LHCN-M2 (cell line): ENCODE results near the gene CHRM2. TPM values are rescaled to one million over a fixed set of nuclear protein-coding genes. Genes with fewer than 3 reads are reported as not detected.
A peak's percentile ranks its signal among the peaks of the same experiment; 100 is the strongest.
"Not testable (repeated sequence)": the region's sequence is repeated elsewhere in the genome, so short reads cannot be mapped to it uniquely, and the experiment has no call there.

Experiments
- DNase-seq: peaks from one replicate; pipeline ENCODE4 v3.0.0-alpha.2; 2012; ENCODE audit warnings: low read depth
- polyA plus RNA-seq: library from polyadenylated mRNA; unstranded; fragments of >200 nt; gene quantifications from one replicate; pipeline ENCODE4 v1.2.1, GENCODE V29; 2012; ENCODE audit warnings: missing spikeins
- total RNA-seq: library from RNA; depleted of rRNA; stranded (reverse); fragments of >200 nt; gene quantifications from 2 replicates; pipeline ENCODE4 v1.2.3, GENCODE V29; 2014; rRNA removed

The CHRM2 gene
- 0.06 TPM in 1 of 2 replicates, not detected in the other for total RNA-seq
- 0.41 TPM for polyA plus RNA-seq

DNA sequence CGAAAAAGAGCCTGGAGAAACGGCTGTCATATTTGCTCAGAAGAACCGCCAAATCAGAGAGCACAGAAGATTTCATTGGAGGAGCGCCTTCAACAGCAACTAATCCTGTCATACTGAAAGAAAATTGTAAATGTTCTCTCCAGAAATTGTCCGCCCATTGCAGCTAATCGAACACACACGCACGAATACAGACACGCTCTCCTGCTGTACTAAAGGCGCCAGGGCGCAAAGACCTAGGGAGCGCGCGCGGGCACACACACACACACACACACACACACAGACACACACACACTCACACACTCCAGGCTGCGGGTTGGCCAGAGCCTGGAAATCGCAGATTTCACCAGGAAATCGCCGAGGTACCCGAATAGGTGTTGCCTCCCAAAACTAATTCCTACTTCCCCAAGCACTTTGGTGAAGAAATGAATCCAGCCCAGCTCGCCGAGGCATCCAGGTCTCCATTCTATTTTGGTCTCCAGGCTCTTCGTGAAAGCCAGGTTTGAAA lies at the start of gene CHRM2:
TSS of gene CHRM2 (plus strand) at position 157 of the 505 bp plus-strand sequence. CDS start 146,214 bp downstream, outside the sequence.
- peak; percentile 29 for DNase-seq

DNA sequence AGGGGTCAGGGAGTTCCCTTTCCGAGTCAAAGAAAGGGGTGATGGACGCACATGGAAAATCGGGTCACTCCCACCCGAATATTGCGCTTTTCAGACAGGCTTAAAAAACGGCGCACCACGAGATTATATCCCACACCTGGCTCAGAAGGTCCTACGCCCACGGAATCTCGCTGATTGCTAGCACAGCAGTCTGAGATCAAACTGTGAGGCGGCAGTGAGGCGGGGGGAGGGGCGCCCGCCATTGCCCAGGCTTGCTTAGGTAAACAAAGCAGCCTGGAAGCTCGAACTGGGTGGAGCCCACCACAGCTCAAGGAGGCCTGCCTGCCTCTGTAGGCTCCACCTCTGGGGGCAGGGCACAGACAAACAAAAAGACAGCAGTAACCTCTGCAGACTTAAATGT lies 37.1 kb upstream of the CHRM2 start:
- DNase-seq = not testable (repeated sequence)

DNA sequence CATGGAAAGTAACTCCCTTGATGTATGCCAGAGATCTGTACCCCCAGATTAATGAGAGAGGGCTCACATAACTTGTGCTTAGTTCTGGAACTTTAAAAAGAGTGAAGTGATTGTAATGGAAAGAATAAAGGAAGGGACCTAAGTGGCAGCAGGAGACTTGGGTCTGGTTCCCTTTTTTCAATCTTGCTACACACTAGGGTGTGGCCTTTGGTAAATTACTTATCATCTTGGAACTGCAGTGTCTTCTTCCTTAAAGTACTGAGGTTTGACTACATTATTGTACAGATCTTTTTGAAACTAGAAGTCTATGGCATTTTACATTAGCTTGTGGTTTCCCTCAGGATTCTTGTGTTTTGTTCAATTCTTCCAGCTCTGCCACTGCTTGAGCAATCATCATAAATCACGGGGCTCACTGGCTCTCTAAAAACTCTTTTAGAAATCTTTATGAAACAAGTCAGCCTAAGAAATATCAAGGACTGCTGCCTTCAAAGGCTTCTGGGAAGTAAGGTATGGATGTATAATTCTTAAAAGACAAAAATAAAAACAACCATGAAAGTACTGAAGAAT lies 22.5 kb upstream of the CHRM2 start:
- no peak for DNase-seq

DNA sequence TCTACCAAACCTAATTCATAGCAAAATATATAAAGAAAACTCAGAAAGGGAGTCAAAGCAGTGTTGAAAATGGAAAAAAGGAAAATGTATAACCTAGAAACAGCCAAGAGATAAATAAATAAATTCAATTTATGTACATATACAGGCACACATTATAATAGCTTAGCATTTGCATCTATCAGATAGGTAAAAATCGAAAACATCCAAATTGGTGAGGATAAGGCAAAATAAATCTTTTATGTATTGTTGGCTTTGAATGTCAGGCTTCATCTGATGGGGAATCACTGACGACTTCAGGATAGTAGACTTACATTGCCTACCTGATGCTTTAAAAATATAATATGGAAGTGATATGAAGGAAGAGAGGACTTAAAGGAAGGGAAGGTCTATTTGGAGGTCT lies 20.6 kb upstream of the CHRM2 start:
- DNase-seq = no peak

DNA sequence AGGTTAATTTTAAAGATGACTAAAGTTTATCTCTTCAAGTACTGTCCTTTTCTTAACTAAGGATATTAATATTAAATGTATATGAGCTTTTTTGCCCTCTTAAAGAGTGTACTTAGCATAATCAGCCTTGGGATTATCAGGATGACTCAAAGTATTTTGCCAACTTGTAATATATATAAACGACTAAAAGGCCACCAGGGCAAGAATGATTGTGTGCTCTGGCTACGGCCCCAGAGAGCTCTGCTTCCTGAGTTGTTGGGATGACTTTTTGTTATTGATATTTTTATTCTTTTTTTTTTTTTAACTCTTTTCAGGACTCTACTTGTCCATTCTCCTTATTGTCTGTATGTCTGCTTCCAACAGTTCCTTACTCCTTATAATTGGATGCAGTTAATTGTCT lies 14.8 kb upstream of the CHRM2 start:
- no peak for DNase-seq

DNA sequence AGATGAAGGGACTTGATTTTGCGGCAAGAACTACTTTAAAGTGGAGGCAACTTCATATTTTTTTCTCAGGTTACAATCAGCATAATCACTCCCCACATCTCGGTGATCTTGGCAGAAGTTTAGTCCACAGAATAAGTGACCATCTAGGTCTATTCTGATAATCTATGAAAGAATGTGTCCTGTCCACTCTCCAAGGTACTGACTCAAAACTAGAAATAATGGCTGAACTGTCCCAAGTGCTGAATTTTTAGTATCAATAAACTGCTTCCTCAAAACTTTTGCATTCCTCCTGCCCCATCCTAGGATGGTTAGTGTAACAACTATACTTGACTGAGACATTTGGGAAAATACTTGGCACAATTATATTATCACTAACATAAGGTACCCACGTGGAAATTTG lies 10.9 kb upstream of the CHRM2 start:
- DNase-seq = peak; percentile 56

DNA sequence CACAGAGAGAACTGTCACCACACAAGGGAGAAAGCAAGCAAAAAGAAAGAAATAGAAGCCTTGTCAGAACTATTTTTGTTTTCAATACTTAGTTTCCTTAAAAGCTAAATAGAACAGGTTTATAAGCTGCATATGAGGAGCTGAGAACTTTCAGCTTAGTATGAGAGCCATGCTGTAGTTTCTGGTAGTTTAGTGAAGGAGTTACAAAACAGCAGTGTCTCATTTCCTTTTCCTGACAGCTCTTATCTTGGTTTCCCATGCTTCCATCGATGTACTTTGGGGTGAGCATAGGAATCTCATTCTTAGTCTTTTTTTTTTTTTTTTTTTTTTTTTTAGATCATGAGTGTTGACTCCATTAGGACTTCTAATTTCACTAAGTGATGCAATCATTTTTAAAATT lies 8.6 kb upstream of the CHRM2 start:
- no peak for DNase-seq

DNA sequence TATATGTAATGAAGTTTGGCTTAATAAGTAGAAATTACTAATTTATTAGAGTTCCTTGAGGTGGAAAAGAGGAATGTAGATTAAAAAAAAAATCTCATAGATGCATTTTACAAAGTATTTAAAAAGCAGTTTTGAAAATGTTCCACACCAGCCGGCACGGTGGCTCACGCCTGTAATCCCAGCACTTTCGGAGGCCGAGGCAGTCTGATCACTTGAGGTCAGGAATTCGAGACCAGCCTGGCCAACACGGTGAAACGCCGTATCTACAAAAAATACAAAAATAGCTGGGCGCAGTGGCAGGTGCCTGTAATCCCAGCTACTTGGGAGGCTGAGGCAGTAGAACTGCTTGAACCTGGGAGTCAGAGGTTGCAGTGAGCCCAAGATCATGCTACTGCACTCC lies 3.2 kb upstream of the CHRM2 start:
- no peak for DNase-seq

DNA sequence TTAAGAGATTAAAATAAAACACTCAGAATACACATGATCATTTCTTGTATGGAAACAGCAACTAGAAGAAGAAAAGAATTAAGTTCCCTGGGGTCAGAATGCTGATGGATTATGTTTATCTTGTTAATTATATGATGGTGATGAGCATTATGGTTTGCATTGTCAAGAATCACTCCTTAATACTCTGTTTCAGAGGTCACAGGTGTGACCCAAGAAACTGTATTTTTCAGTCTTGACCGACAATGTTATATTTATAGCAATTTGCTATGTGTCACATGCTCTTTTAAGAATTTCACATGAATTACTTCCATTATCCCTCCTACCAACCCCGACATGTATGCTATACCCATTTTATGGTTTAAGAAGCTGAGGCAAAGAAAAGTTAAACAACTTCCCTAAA lies 2.7 kb upstream of the CHRM2 start:
- no peak for DNase-seq

DNA sequence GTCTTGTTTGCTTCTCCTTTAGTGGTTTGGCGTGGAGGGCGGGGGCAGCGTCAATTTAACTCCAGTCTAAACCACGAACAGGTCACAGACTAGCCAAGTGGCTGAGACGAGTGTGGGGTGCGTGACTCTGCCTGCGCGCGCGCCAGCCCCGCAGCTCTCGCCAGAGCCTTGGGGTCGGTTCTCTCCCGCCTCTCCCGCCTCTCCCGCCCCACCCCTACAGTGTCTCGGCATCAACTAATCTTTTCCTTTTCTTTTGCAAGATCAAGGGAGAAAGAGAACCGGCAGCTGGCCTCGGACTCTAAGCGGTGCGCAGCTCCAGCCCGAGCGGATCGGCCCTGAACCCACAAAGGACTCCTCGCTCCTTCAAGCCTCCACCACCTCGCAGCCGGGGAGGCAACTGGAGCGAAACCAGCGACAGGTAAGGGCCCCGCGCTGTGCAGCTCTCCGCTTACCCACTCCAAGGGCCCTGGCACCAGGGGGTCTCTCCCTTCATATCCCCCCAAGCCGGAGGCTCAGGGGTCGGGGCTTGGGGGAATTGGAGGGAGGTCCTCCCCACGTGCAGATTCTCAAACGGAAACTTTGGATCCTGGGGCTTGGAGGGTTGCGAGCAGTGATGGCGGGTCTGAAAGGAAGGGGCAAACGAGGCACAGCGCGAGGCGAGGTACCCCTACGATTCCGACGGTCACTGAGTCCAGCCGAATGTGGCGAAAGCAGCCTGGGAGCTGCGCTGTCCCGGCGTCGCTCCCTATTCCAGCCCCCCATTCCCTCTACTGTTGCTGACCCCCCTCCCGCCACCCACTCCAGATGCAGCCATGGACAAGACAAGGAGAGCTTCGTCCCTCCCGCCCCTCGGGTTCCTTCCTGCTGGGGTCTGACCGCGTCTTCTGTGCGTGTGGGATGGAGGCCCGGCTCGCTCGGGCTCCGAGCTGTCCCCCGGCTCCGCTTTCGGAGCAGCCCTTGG lies 829 bp downstream of the CHRM2 start:
- no peak for DNase-seq

DNA sequence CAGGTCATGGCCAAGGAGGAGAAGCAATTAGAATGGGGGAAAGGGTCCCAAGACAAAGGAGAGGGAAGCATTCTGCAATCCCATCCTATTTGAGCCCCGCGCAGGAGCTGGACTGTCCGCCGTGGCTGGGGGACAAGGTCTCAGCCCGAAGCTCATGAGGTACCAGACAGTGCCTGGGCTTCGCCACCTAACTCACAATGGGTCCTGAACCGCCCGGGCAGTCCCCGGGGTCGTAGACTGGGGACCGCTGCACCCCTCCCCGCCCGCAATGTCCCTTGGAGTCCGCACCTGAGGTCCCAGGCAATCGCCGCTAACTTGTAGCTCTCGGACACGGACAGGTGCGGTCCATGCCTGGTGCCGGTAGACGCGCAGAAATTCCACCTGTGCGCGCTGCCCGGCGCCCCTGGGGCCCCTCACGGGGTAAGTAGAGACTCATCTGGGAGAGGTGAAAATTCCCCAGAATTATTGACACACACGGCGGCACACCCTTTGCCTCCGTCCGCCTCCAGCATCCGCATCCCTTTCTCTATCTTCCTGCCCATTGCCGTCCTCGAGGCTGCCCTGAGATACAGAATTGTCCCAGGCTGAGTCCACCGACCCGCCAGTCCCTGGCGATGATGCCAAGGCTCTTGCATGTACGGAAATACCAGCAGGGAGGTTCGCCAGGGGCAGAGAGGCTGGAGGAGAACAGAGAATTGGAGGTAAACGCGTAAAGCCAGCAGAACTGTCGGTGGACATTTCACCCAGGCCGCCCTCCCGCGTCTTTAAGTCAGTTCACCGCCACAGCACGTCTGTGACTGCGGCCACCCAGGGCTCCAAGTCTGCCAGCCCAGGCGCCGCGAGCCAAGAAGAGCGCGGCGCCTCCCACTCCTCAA lies 1.8 kb downstream of the CHRM2 start:
- DNase-seq = no peak

DNA sequence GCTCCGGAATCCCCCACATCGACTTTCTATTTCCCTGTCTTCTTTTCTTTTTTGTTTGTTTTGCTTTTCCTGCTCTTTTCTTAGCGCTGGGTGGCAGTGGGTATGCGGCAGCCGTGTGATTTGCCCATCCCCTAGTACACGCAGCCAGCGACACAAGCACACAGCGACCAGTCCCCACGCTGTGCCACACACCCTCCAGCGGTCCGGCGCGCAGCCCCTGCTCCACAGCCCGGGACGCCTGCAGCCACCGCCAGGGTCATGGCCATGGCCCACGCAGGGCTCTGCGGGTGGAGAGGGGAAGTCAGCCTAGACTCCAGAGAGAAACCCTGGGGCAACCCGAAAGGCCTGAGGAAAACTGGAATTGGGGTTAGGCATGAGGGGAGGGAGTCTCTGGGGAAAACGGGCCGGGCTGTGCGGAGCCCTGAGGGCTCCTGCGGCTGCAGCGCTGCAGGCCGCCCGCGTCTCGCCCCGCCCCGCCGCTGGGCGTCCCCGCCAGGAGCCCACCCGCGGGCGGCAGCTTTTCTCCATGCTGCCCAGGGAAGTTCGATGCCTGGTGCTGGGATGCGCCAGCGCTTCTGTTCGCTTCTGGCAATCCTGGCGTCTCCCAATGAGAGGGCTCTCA lies 2.5 kb downstream of the CHRM2 start:
- no peak for DNase-seq

DNA sequence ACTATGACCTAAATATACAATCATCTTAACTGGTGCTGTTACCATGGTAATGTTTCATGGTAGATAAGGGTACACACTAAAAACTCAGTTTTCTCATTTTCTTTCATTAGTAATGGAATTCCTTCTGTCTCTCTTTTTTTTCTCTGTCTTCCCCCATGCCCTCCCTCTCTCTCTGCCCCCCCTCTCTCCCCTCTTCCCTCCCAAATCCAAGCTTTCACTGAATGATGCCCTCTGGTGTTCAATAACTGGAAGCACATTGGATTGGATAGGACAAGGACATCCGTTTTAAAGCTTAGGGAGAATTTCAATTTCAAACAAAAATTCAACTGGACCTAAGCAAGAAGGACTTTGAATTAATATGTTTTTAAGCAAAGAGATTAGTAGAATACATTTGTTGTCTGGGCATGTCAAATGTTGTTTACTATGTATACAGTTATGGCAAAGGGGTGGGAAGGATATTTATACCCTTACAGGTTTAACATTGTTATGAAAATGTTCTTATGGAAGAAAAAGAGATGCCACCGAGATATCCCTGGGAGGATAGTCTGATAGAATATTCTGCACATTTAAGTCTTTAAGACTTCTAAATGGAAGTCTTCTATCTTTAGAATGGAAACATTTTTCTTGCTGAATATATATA lies 6.1 kb downstream of the CHRM2 start:
- DNase-seq = peak; percentile 50

DNA sequence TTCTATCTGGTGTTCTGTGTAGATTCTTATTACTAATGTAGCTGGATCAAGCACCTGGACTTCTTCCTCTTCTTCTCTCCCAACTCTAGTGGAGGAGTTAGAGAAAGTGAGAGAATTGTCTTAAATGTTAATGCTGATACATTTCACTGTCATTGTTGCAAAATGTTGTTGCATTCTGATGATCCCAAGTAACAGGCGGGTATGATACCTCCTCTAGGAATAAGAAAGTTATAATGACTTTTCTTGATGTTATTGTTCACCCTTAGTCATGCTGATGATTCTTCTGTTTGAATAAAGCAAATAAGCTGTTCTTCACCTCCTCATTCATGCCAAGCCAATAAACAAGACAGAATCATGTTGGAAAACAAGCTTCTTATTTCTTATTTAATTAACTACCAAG lies 9.1 kb downstream of the CHRM2 start:
- DNase-seq = no peak

DNA sequence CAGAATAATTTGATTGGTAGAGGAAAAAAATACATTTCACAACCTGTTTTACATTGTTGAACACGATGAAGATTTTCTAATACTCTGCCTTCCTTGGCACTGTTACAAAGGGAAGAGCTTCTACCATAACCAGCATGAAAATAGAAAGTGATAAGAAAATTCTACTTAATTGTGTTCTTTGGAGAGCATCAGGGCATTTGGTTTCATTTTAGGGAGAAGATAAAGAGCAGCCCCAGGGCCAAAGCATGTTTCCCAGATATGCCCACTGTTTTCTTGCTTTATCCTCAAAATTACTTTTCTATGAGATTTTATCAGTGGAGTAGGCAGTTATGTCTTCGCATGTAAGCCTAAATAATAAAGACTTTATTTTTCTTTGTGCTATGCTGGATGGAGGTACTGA lies 9.5 kb downstream of the CHRM2 start:
- DNase-seq = no peak

DNA sequence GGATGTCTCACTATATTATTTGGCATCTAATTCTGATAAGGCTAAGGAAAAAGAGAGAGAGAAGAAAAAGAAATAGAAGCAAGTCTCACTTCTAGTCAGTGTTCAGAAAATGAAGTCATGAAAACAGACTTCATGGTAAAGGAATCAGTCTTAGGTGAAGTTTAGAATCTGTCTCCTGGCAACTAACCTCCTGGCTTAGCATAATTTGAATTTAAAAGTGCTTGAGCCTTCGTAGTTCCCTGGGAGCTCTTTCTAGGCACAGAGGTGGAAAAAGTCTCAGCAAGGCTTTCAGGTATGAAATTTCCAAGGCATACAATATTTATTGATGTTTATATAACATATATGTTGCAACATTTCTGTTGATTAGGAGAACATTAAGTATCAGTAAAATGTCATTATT lies 10.4 kb downstream of the CHRM2 start:
- no peak for DNase-seq

DNA sequence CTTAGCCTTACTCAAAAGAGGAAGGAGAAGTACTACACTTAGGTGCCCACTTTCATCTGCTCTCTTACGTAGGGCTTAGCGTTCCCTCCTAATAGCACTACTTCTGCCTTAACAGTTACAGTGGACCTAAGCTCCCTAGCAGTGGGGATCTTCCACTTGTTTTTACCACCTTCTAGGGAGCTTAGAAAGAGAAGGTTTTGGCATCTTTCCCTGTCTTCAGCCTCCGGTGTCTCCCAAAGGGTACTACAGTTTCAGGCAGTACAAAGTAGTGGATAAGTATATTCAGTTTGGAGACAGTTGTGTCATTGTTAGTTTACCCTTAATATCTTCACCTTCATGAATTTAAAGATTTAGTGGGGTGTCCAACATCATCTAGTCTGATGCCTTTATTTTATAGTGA lies 14.6 kb downstream of the CHRM2 start:
- no peak for DNase-seq

DNA sequence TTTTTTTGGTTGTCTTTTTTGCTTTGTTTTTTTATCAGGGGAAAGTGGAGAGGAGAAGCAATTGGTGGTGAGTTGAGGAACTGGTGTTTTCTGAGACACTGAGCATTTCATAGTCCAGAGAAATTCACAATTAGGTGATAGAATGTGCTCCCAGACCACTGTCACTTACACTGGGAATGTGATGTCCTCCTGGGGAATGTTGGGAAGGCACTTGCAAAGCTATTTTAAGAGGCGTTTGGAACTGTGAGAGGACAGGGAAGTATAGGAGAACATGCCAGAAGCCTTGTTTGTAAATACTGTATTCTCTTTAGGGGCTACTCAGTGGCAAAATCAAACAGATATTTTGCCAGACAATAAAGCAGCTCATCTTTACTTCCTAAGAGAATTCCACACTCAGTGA lies 16.0 kb downstream of the CHRM2 start:
- DNase-seq = no peak

DNA sequence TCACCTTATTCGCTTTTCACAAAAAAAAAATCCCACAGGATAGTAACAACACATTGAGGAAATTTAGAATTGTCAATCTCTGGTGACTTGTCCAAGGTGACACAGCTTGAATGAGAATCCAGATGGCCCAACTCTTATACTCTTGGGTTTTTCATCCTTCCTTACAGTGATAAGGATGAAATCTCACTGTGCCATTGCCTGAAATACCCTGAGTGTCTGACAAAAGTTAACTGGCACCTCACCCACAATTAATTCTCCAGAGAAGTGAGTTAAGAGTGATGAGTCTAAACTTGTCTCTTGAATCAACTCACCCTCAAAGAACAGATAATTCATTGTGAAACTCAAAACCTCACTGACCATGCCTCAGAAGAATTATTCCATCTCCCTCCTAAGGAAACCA lies 18.9 kb downstream of the CHRM2 start:
- no peak for DNase-seq

DNA sequence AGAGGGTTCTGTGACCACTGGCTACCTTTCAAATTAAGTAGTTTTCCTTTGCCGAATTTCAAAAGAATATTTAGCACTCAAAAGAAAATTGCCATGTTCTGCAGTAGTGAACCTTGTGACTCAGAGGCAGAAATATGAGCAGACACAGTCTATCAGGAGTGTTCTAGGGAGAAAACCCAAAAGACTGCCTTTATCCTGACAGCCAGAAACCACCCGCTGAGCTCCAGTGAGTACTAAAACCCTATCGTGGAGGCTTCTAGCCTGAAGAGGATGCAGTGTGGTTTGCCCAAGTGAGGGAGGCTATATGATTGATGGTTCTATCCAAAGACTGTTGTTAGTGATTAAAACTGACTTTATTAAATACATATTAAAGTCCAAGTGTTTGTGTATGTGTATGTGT lies 21.9 kb downstream of the CHRM2 start:
- peak; percentile 22 for DNase-seq

DNA sequence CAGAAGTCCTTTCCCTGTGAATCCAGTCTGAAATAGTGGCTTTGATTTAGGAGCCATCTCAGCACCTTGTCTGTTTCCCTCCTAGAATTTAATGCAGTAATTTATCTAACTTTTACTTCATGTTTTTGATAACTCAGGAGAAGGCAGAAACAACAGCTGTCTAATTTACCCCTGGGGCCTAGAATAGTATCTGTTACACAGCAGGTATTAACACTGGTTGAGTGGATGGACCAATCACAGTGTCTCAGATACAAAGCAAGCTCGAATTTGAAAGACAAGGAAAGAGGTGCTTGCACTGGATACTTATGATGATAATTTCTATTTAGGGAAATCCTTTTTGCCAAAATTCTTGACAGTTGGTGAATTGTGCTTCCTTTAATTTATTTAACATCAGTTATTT lies 23.4 kb downstream of the CHRM2 start:
- no peak for DNase-seq
